MCF 10A (cell line): Measurements from ENCODE around the gene PM20D2. TPM values are rescaled to one million over a fixed set of nuclear protein-coding genes. Genes with fewer than 3 reads are reported as not detected.

ENCODE experiments used
- Bru-seq: library from RNA; stranded (reverse); fragments of 400-500 nt; gene quantifications from one replicate; lab custom pipeline; 2021; lab: Mats Ljungman, UMichigan
- BruChase-seq, 2 experiments: library from RNA; stranded (reverse); fragments of 400-500 nt; gene quantifications; one replicate each; lab custom pipeline; 2021; lab: Mats Ljungman, UMichigan
- BruUV-seq: library from RNA; stranded (reverse); fragments of 400-500 nt; replicated peaks from 2 replicates; lab custom pipeline; 2021; lab: Mats Ljungman, UMichigan
- CTCF ChIA-PET: fragments of 300-600 bp; sonication (Branson Sonifier 250); formaldehyde crosslinking; extraction: SDS; loops from one replicate; lab custom pipeline; 2021; ENCODE audit warnings: antibody characterized with exemption, inconsistent platforms; lab: Yijun Ruan, JAX
- POLR2A ChIA-PET: fragments of 300-600, 350-650 bp; sonication (Branson Sonifier 250); formaldehyde crosslinking; extraction: SDS; loops from one replicate; lab custom pipeline; 2020; ENCODE audit warnings: antibody characterized with exemption, inconsistent platforms; lab: Yijun Ruan, JAX
- DNase-seq: peaks from one replicate; pipeline ENCODE4 v3.0.0-alpha.2; 2018; ENCODE audit not compliant: unreplicated experiment
- H3K27ac Mint-ChIP-seq: one replicate; pipeline ENCODE4 v1.8.0; 2022; ENCODE audit warnings: mild to moderate bottlenecking, low read depth, mixed read lengths; ENCODE audit not compliant: unreplicated experiment
- H3K27me3 Mint-ChIP-seq: one replicate; pipeline ENCODE4 v1.8.0; 2022; ENCODE audit warnings: mixed read lengths; ENCODE audit not compliant: insufficient read depth, unreplicated experiment
- H3K36me3 Mint-ChIP-seq: one replicate; pipeline ENCODE4 v1.8.0; 2022; ENCODE audit warnings: mild to moderate bottlenecking, moderate library complexity, mixed read lengths; ENCODE audit not compliant: insufficient read depth, unreplicated experiment
- H3K4me1 Mint-ChIP-seq: one replicate; pipeline ENCODE4 v1.8.0; 2022; ENCODE audit warnings: mixed read lengths; ENCODE audit not compliant: insufficient read depth, unreplicated experiment
- H3K4me3 Mint-ChIP-seq: one replicate; pipeline ENCODE4 v1.8.0; 2022; ENCODE audit warnings: mild to moderate bottlenecking, moderate library complexity, mixed read lengths; ENCODE audit not compliant: unreplicated experiment
- H3K9me3 Mint-ChIP-seq: one replicate; pipeline ENCODE4 v1.8.0; 2022; ENCODE audit warnings: mixed read lengths; ENCODE audit not compliant: unreplicated experiment
- CTCF ChIP-seq: fragments of 200-600 bp; IDR thresholded peaks from one replicate; pipeline ENCODE4 v1.8.0; 2022; ENCODE audit warnings: antibody characterized with exemption, mild to moderate bottlenecking; ENCODE audit not compliant: unreplicated experiment
- intact Hi-C: fragments of 100-400 bp; cut with micrococcal nuclease; formaldehyde crosslinking; loops from 2 replicates; pipeline ENCODE4 v1.14.1; 2022
- long read RNA-seq: library from polyadenylated mRNA; stranded (forward); transcript quantifications from one replicate; pipeline ENCODE4 v2.0.0, GENCODE V29; 2022
- total RNA-seq: library from RNA; stranded (reverse); gene quantifications from 2 replicates; pipeline ENCODE4 v1.2.3, GENCODE V29; 2022

PM20D2 gene, protein sequence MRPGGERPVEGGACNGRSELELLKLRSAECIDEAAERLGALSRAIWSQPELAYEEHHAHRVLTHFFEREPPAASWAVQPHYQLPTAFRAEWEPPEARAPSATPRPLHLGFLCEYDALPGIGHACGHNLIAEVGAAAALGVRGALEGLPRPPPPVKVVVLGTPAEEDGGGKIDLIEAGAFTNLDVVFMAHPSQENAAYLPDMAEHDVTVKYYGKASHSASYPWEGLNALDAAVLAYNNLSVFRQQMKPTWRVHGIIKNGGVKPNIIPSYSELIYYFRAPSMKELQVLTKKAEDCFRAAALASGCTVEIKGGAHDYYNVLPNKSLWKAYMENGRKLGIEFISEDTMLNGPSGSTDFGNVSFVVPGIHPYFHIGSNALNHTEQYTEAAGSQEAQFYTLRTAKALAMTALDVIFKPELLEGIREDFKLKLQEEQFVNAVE
- total RNA-seq, result 9.9 and 11.9 TPM in 2 replicates
- Bru-seq, nascent RNA, result percentile 81 among the genes with signal in this experiment
- BruChase-seq, experiment 1, labeled RNA remaining after a 6-hour chase, result percentile 90 among the genes with signal in this experiment
- percentile 84 among the genes with signal in this experiment for BruChase-seq, experiment 2, labeled RNA remaining after a 2-hour chase
- long read RNA-seq, full-length matches to known transcripts, result 11 of 32 reads
- long read RNA-seq, partial matches to known transcripts, result 3 of 32 reads
- long read RNA-seq, other reads (novel, unspliced or antisense), result 18 of 32 reads

GRCh38 chr6:89145956-89146717 lies at the start of gene PM20D2:
Gene PM20D2 (plus strand): TSS chr6:89146055. CDS start chr6:89146145, 90 bp downstream.
- ChIA-PET CTCF (interaction anchor here (0.6 to 4.3 kb wide), 10 partner anchors 10 to 1350 kb away, joined by 3 to 21 read pairs (median 3); no protein-coding TSS in a partner anchor), POLR2A (interaction anchor here (0.6 to 4.5 kb wide), 31 partner anchors 8 to 1447 kb away, joined by 3 to 110 read pairs (median 5); partner anchors contain the start of genes AKIRIN2, LYRM2, PNRC1 and RNGTT)
- peak within 1 kb of the TSS; percentile 87 for H3K27ac Mint-ChIP-seq
- H3K4me3 Mint-ChIP-seq, result peak within 1 kb of the TSS; percentile 80
- H3K4me1 Mint-ChIP-seq, result peaks cover 22% of the 10 kb centered on the region
- no TSS peak for BruUV-seq
- peaks cover 11% of the 10 kb centered on the region for H3K36me3 Mint-ChIP-seq
- H3K27me3 Mint-ChIP-seq, result no peaks in the 10 kb centered on the region
- no peak for TF ChIP-seq CTCF
- no peaks in the 10 kb centered on the region for H3K9me3 Mint-ChIP-seq
- DNase-seq, result peak; percentile 69
- intact Hi-C loops, result loop anchor here (1.0 to 5.0 kb wide), 4 partner anchors 64 to 164 kb away; partner anchors contain the start of gene PNRC1

DNA sequence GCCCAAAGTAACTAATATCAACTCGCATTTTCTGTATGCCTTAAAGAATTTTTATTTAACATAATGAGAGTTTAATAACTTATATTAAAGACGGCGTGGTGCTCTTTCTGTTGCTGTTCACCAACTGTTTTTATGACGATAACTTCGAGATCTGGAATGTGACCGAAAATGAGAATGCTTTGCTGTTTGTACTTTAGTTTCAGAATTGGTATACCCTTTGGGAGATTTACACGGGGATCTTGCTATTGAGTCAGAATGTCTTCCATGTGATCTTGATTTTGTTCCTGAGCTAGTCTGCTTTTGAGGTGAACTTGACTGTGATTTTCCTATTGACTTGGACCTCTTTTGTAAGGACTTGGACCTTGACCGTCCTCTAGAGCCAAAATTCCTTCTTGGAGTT lies 47.4 kb upstream of the PM20D2 start:
- no peak overlapping the region for H3K4me3 Mint-ChIP-seq
- intact Hi-C loops, result no loop called here
- TF ChIP-seq CTCF, result no peak
- ChIA-PET POLR2A (interaction anchor here (0.7 to 2.5 kb wide), 6 partner anchors 10 to 152 kb away, joined by 3 to 19 read pairs (median 4); partner anchors contain the start of gene PNRC1), CTCF (interaction anchor here (0.6 to 1.0 kb wide), 3 partner anchors 27 to 273 kb away, joined by 3 read pairs; no protein-coding TSS in a partner anchor)
- DNase-seq, result no peak
- H3K36me3 Mint-ChIP-seq, result no peaks in the 10 kb centered on the region
- H3K27me3 Mint-ChIP-seq, result no peaks in the 10 kb centered on the region
- no peak overlapping the region for H3K27ac Mint-ChIP-seq
- H3K4me1 Mint-ChIP-seq, result no peaks in the 10 kb centered on the region
- BruUV-seq, result no TSS peak
- H3K9me3 Mint-ChIP-seq, result no peaks in the 10 kb centered on the region

DNA sequence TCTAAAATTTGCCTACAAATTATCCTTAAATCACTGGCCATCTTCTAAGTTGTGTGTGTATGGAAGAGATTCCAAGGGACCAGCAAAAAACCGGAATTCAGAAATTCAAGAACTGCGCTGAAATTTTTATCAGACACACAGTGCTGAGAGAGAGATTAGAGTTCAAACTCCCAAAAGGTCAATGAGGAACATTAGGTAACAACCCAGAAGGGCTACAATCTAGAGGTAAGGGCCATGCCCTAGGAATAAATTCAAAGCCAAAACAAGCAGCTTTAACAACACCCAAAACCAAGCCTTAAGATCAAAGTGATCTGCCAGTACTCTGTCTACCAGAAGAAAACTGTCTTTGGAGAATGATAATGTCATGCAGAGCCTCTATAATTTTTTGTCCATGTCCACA lies 45.7 kb upstream of the PM20D2 start:
- ChIA-PET POLR2A (interaction anchor here (0.7 to 2.5 kb wide), 5 partner anchors 10 to 322 kb away, joined by 3 to 19 read pairs (median 3); no protein-coding TSS in a partner anchor), CTCF (no interaction called here)
- Mint-ChIP-seq H3K4me1 (no peaks in the 10 kb centered on the region), H3K36me3 (no peaks in the 10 kb centered on the region), H3K4me3 (no peak overlapping the region), H3K9me3 (no peaks in the 10 kb centered on the region), H3K27ac (no peak overlapping the region), H3K27me3 (no peaks in the 10 kb centered on the region)
- intact Hi-C loops, result no loop called here
- no TSS peak for BruUV-seq
- no peak for TF ChIP-seq CTCF
- no peak for DNase-seq
